Panc1 (cell line): ENCODE data around the gene BTG2. TPM values are rescaled to one million over a fixed set of nuclear protein-coding genes. Genes with fewer than 3 reads are reported as not detected.

ENCODE experiments used
- ATAC-seq: fragments of 200-7000 bp; cut with Tn5 transposase; 2 replicates; pipeline ENCODE4 v1.9.1; 2020; ENCODE audit warnings: mild to moderate bottlenecking, moderate library complexity
- BruUV-seq: library from RNA; stranded (reverse); fragments of 400-500 nt; replicated peaks from 2 replicates; lab custom pipeline; 2021; lab: Mats Ljungman, UMichigan
- CTCF ChIA-PET: fragments of 300-600 bp; sonication (Branson Sonifier 250); formaldehyde crosslinking; loops from one replicate; lab custom pipeline; 2022; ENCODE audit warnings: antibody characterized with exemption; lab: Charles Lee
- POLR2A ChIA-PET: fragments of 300-600 bp; sonication (Branson Sonifier 250); formaldehyde crosslinking; loops from one replicate; lab custom pipeline; 2022; ENCODE audit warnings: antibody characterized with exemption; lab: Charles Lee
- DNase-seq: peaks from one replicate; pipeline ENCODE4 v3.0.0-alpha.2; 2010; ENCODE audit warnings: low read depth, low spot score
- H3K27ac ChIP-seq: 2 replicates; pipeline ENCODE4 v1.5.1; 2011; ENCODE audit warnings: mild to moderate bottlenecking, low read length, inconsistent platforms
- H3K27me3 ChIP-seq: fragments of 200-500 bp; sonication (Bioruptor generic); 2 replicates; pipeline ENCODE4 v1.6.0; 2014; ENCODE audit warnings: low read length, inconsistent platforms; ENCODE audit not compliant: control insufficient read depth, insufficient read depth
- H3K36me3 ChIP-seq: fragments of 200-500 bp; sonication (Bioruptor generic); 2 replicates; pipeline ENCODE4 v1.5.1; 2014; ENCODE audit warnings: inconsistent platforms, mild to moderate bottlenecking, low read length, moderate library complexity; ENCODE audit not compliant: control insufficient read depth, insufficient read depth
- H3K4me1 ChIP-seq: 2 replicates; pipeline ENCODE4 v1.5.1; 2011; ENCODE audit warnings: inconsistent platforms, mild to moderate bottlenecking, low read length, moderate library complexity; ENCODE audit not compliant: control insufficient read depth, insufficient read depth
- H3K4me3 ChIP-seq, 2 experiments: 2 replicates each; pipeline ENCODE4 v1.5.1; 2011 to 2012; ENCODE audit warnings: low read depth in 2 of 2, low read length in 2 of 2, mild to moderate bottlenecking in 2 of 2, inconsistent platforms in 1 of 2, moderate library complexity in 1 of 2
- H3K9me3 ChIP-seq: fragments of 200-500 bp; sonication (Bioruptor generic); 2 replicates; pipeline ENCODE4 v1.5.1; 2014; ENCODE audit warnings: low read depth, mild to moderate bottlenecking, inconsistent platforms, low read length, moderate library complexity; ENCODE audit not compliant: control insufficient read depth, insufficient read depth
- POLR2AphosphoS5 ChIP-seq: IDR thresholded peaks from 2 replicates; pipeline ENCODE4 v1.6.1; 2012; ENCODE audit warnings: mild to moderate bottlenecking, low read depth, low read length, moderate library complexity
- REST ChIP-seq, 2 experiments: IDR thresholded peaks; 2 replicates each; pipeline ENCODE4 v1.6.1; 2011 to 2012; ENCODE audit warnings: low read depth in 2 of 2, control low read depth in 1 of 2, low read length in 1 of 2, mild to moderate bottlenecking in 1 of 2, moderate library complexity in 1 of 2; ENCODE audit not compliant: insufficient read depth in 1 of 2
- SIN3A ChIP-seq: IDR thresholded peaks from 2 replicates; pipeline ENCODE4 v1.6.1; 2012; ENCODE audit warnings: low read depth, mild to moderate bottlenecking, low read length, moderate library complexity, borderline replicate concordance; ENCODE audit not compliant: insufficient read depth
- TCF7L2 ChIP-seq: IDR thresholded peaks from 2 replicates; pipeline ENCODE4 v1.6.1; 2011; ENCODE audit warnings: mild to moderate bottlenecking, low read depth, low read length, inconsistent platforms
- in situ Hi-C: cut with HindIII; loops from 2 replicates; pipeline ENCODE4 v1.10.0; 2016; ENCODE audit warnings: low sequenced_read_pairs, low pct_unique_long_range_greater_than_20kb
- intact Hi-C: fragments of 100-400 bp; cut with micrococcal nuclease; formaldehyde crosslinking; loops from one replicate; pipeline ENCODE4 v1.10.0; 2022; ENCODE audit not compliant: unreplicated experiment
- total RNA-seq: library from RNA; stranded (reverse); gene quantifications from one replicate; pipeline ENCODE4 v1.2.1, GENCODE V29; 2021; ENCODE audit not compliant: unreplicated experiment
- TF ChIP-seq, protein P1 (sequence below): fragments of 450-650 bp; IDR thresholded peaks from 2 replicates; pipeline ENCODE4 v1.5.1; 2017; ENCODE audit warnings: mild to moderate bottlenecking

BTG2 gene
- total RNA-seq, 1 experiment from 2014 or later = 6.1 TPM

DNA sequence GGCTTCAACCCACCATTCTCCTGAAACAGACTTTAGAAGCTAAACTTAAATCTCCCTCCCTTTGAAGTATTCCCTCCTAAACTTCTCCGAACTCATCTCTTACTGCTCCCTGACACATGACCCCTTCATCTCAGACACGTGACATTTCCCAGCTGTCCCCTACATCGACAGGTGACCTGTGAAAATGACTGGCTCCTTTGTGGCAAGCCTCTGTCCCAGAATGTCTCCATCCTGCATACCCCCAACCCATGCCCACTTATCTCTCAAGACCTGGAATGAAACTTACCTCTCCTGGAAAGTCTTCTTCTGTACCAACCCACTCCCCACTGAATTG, 41.4 kb downstream of the BTG2 start:
- POLR2A ChIA-PET = no interaction called here
- no peak overlapping the region for H3K27ac ChIP-seq
- DNase-seq (no peak), ATAC-seq (no peak)
- no peaks in the 10 kb centered on the region for H3K4me1 ChIP-seq
- intact Hi-C loops (no loop called here), in situ Hi-C loops (no loop called here)
- no peaks in the 10 kb centered on the region for H3K36me3 ChIP-seq
- no peaks in the 10 kb centered on the region for H3K9me3 ChIP-seq
- TF ChIP-seq SIN3A (no peak), TCF7L2 (no peak), REST (IDR thresholded peaks at IDR 0.05; ENCODE audit: insufficient read depth in 1 of 2, low read depth in 2 of 2, low read length in 1 of 2) (no peak), POLR2AphosphoS5 (no peak)
- TF ChIP-seq, protein P1, sequence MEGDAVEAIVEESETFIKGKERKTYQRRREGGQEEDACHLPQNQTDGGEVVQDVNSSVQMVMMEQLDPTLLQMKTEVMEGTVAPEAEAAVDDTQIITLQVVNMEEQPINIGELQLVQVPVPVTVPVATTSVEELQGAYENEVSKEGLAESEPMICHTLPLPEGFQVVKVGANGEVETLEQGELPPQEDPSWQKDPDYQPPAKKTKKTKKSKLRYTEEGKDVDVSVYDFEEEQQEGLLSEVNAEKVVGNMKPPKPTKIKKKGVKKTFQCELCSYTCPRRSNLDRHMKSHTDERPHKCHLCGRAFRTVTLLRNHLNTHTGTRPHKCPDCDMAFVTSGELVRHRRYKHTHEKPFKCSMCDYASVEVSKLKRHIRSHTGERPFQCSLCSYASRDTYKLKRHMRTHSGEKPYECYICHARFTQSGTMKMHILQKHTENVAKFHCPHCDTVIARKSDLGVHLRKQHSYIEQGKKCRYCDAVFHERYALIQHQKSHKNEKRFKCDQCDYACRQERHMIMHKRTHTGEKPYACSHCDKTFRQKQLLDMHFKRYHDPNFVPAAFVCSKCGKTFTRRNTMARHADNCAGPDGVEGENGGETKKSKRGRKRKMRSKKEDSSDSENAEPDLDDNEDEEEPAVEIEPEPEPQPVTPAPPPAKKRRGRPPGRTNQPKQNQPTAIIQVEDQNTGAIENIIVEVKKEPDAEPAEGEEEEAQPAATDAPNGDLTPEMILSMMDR = no peak
- no TSS peak for BruUV-seq
- H3K4me3 ChIP-seq = no peak overlapping the region
- CTCF ChIA-PET = interaction anchor here (0.6 to 1.0 kb wide), 3 partner anchors 58 to 229 kb away, joined by 3 to 6 read pairs (median 5); no protein-coding TSS in a partner anchor
- H3K27me3 ChIP-seq = peaks cover 32% of the 10 kb centered on the region

- H3K27me3 ChIP-seq = peaks cover 24% of the 10 kb centered on the region
- in situ Hi-C loops = no loop called here
- no peaks in the 10 kb centered on the region for H3K4me1 ChIP-seq
- TF ChIP-seq REST (IDR thresholded peaks at IDR 0.05; ENCODE audit: insufficient read depth in 1 of 2, low read depth in 2 of 2, low read length in 1 of 2) (no peak), POLR2AphosphoS5 (no peak), TCF7L2 (no peak), SIN3A (no peak)
- TF ChIP-seq, protein P1 = no peak
- intact Hi-C loops = no loop called here
- no peak overlapping the region for H3K4me3 ChIP-seq
- ChIA-PET CTCF (interaction anchor here (0.6 kb wide), 1 partner anchor 158 kb away, joined by 5 read pairs; no protein-coding TSS in a partner anchor), POLR2A (no interaction called here)
- H3K27ac ChIP-seq = no peak overlapping the region
- ATAC-seq (no peak), DNase-seq (no peak)
- no peaks in the 10 kb centered on the region for H3K9me3 ChIP-seq
- no peaks in the 10 kb centered on the region for H3K36me3 ChIP-seq
- no TSS peak for BruUV-seq
Measured at GRCh38 chr1:203349166-203349565, 43.8 kb downstream of the BTG2 start.
